ENCODE data around the gene SH2D7.

SH2D7 gene

GRCh38 chr15:78104566-78105475, 12.5 kb downstream of the SH2D7 start:
- no peak for DNase-seq

- no peak for DNase-seq
Measured at GRCh38 chr15:78105476-78106241, 13.3 kb downstream of the SH2D7 start.

GRCh38 chr15:78107471-78107870, 15.1 kb downstream of the SH2D7 start:
- no peak for DNase-seq

- DNase-seq = peak; percentile 86 to 87
Measured at GRCh38 chr15:78108300-78109084, 16.1 kb downstream of the SH2D7 start.

GRCh38 chr15:78109156-78109555, 16.8 kb downstream of the SH2D7 start:
- no peak for DNase-seq

- no peak for DNase-seq
Measured at GRCh38 chr15:78110096-78110495, 17.7 kb downstream of the SH2D7 start.

GRCh38 chr15:78110916-78111475, 18.6 kb downstream of the SH2D7 start:
- no peak for DNase-seq

- no peak for DNase-seq
Measured at GRCh38 chr15:78111788-78112187, 19.4 kb downstream of the SH2D7 start.

GRCh38 chr15:78112551-78112950, 20.2 kb downstream of the SH2D7 start:
- DNase-seq = no peak

GRCh38 chr15:78120523-78120922, 28.2 kb downstream of the SH2D7 start:
- DNase-seq = no peak

GRCh38 chr15:78125267-78125666, 32.9 kb downstream of the SH2D7 start:
- no peak for DNase-seq

GRCh38 chr15:78127882-78128281, 35.5 kb downstream of the SH2D7 start:
- DNase-seq = no peak

- no peak for DNase-seq
Measured at GRCh38 chr15:78129077-78129750, 36.9 kb downstream of the SH2D7 start.

GRCh38 chr15:78129751-78130287, 37.5 kb downstream of the SH2D7 start:
- no peak for DNase-seq

- DNase-seq = no peak
Measured at GRCh38 chr15:78130466-78131294, 38.3 kb downstream of the SH2D7 start.

- peak; percentile 44 to 66 for DNase-seq
Measured at GRCh38 chr15:78131295-78132061, 39.1 kb downstream of the SH2D7 start, which contains the start of gene CIB2. TSS of gene CIB2 (minus strand) at chr15:78131445. CDS start at chr15:78131215, 230 bp downstream.

- no peak for DNase-seq
Measured at GRCh38 chr15:78133801-78134200, 41.4 kb downstream of the SH2D7 start.

- DNase-seq = no peak
Measured at GRCh38 chr15:78139578-78139977, 47.2 kb downstream of the SH2D7 start.

GRCh38 chr15:78140292-78140691, 47.9 kb downstream of the SH2D7 start:
- peak in 1 of 2 experiments; percentile 4 for DNase-seq

- DNase-seq = no peak
Measured at GRCh38 chr15:78142332-78142731, 50.0 kb downstream of the SH2D7 start.

Measured in Kasumi-1 (cell line).